ENCODE data around the gene NKAIN4. TPM values are rescaled to one million over a fixed set of nuclear protein-coding genes. Genes with fewer than 3 reads are reported as not detected.

The NKAIN4 gene
- total and polyA plus RNA-seq, 7 donors, result not detected

- DNase-seq, result no peak
- Histone ChIP-seq H3K27ac (no peak overlapping the region), H3K4me1 (peaks cover 30% of the 10 kb centered on the region), H3K9me3 (no peaks in the 10 kb centered on the region), H3K4me3 (no peak overlapping the region), H3K27me3 (ENCODE audit: insufficient read depth in 3 of 3, low read length in 2 of 3) (no peaks in the 10 kb centered on the region), H3K36me3 (ENCODE audit: insufficient read depth in 1 of 2, low read depth in 1 of 2) (peaks cover 12 to 92% of the 10 kb centered on the region in 2 donors)
- no peak for TF ChIP-seq CTCF (IDR thresholded peaks at IDR 0.05)
- WGBS, 3 donors, result 60 to 87% (median 69%) methylated on average over 11 of the region's 11 CpGs
- peak in 3 of 4 donors; percentile 38 to 46 (median 42) for ATAC-seq
- intact Hi-C loops (cut with DNase I), result no loop called here
Observed at GRCh38 chr20:63206878-63207277, 47.4 kb downstream of the NKAIN4 start.

DNA sequence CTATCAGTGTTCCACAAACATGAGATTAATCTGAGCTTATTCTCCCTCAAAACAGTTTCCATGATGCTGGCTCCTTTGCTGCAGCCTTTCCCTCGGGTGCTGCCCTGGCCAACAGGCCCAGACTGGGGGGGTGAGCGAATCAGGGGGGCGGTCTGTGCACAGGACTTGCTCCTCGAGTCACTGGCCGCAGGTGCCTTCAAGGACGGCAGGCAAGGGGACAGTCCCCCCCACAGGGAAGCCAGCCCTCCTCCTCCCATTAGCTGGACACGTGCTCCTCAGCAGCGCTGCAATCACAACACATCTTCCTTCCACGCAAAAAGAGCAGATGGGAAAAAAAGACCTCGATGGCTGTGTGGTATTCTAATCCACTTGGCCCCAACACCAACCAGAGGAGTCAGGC, 48.4 kb downstream of the NKAIN4 start:
- TF ChIP-seq CTCF (IDR thresholded peaks at IDR 0.05), result no peak
- Histone ChIP-seq H3K4me3 (no peak overlapping the region), H3K27me3 (ENCODE audit: insufficient read depth in 3 of 3, low read length in 2 of 3) (no peaks in the 10 kb centered on the region), H3K36me3 (ENCODE audit: insufficient read depth in 1 of 2, low read depth in 1 of 2) (peaks cover 12 to 92% of the 10 kb centered on the region in 2 donors), H3K27ac (no peak overlapping the region), H3K9me3 (no peaks in the 10 kb centered on the region), H3K4me1 (peaks cover 24% of the 10 kb centered on the region)
- 66 to 69% (median 69%) methylated on average over 10 of the region's 10 CpGs for WGBS, 3 donors
- intact Hi-C loops (cut with DNase I), result no loop called here
- DNase-seq (no peak), ATAC-seq (no peak)

- Histone ChIP-seq H3K4me1 (peaks cover 17% of the 10 kb centered on the region), H3K27me3 (ENCODE audit: insufficient read depth in 3 of 3, low read length in 2 of 3) (no peaks in the 10 kb centered on the region), H3K4me3 (no peak overlapping the region), H3K36me3 (ENCODE audit: insufficient read depth in 1 of 2, low read depth in 1 of 2) (peaks cover 15 to 83% of the 10 kb centered on the region in 2 donors), H3K27ac (no peak overlapping the region), H3K9me3 (no peaks in the 10 kb centered on the region)
- intact Hi-C loops (cut with DNase I), result no loop called here
- no peak for TF ChIP-seq CTCF (IDR thresholded peaks at IDR 0.05)
- no peak for DNase-seq
- no peak for ATAC-seq
- 83 to 87% (median 87%) methylated on average over 5 of the region's 5 CpGs for WGBS, 3 donors
Observed at GRCh38 chr20:63204362-63204761, 49.9 kb downstream of the NKAIN4 start.

GRCh38 chr20:63202811-63203526, 51.3 kb downstream of the NKAIN4 start:
- H3K27me3 ChIP-seq (ENCODE audit: insufficient read depth in 3 of 3, low read length in 2 of 3), result no peaks in the 10 kb centered on the region
- 87 to 93% (median 91%) methylated on average over 29 of the region's 29 CpGs for WGBS, 3 donors
- ATAC-seq (no peak), DNase-seq (no peak)
- H3K27ac ChIP-seq, result no peak overlapping the region
- H3K4me1 ChIP-seq, result peaks cover 14% of the 10 kb centered on the region
- peaks cover 15 to 75% of the 10 kb centered on the region in 2 donors for H3K36me3 ChIP-seq (ENCODE audit: insufficient read depth in 1 of 2, low read depth in 1 of 2)
- intact Hi-C loops (cut with DNase I), result no loop called here
- no peak for TF ChIP-seq CTCF (IDR thresholded peaks at IDR 0.05)
- no peaks in the 10 kb centered on the region for H3K9me3 ChIP-seq
- H3K4me3 ChIP-seq, result no peak overlapping the region

- no peak overlapping the region for H3K4me3 ChIP-seq
- H3K9me3 ChIP-seq, result no peaks in the 10 kb centered on the region
- DNase-seq (no peak), ATAC-seq (no peak)
- 82 to 89% (median 87%) methylated on average over 17 of the region's 17 CpGs for WGBS, 3 donors
- H3K27ac ChIP-seq, result no peak overlapping the region
- peaks cover 19% of the 10 kb centered on the region for H3K4me1 ChIP-seq
- intact Hi-C loops (cut with DNase I), result no loop called here
- H3K27me3 ChIP-seq (ENCODE audit: insufficient read depth in 3 of 3, low read length in 2 of 3), result no peaks in the 10 kb centered on the region
- peaks cover 15 to 67% of the 10 kb centered on the region in 2 donors for H3K36me3 ChIP-seq (ENCODE audit: insufficient read depth in 1 of 2, low read depth in 1 of 2)
- no peak for TF ChIP-seq CTCF (IDR thresholded peaks at IDR 0.05)
Observed at GRCh38 chr20:63202021-63202420, 52.2 kb downstream of the NKAIN4 start.
